K562 (cell line): Measurements from ENCODE around the gene SLC23A2.

ENCODE experiments used
- CCAR2 ChIP-seq: fragments of 200-400 bp; formaldehyde crosslinking; IDR thresholded peaks from 2 replicates; pipeline ENCODE4 v1.6.1; 2017; ENCODE audit warnings: mild to moderate bottlenecking, low read depth, low read length
- CREB1 ChIP-seq, 2 experiments: sonication (generic) in 1 of 2; formaldehyde crosslinking in 1 of 2; IDR thresholded peaks; 2 replicates each; pipeline versions ENCODE4 v1.6.1 to v1.8.0; 2012 to 2022; ENCODE audit warnings: inconsistent platforms in 1 of 2, mild to moderate bottlenecking in 1 of 2, missing genetic modification reagents in 1 of 2, moderate library complexity in 1 of 2
- EHMT2 ChIP-seq: fragments of 450-650 bp; IDR thresholded peaks from 2 replicates; pipeline ENCODE4 v1.6.1; 2018; ENCODE audit warnings: antibody characterized with exemption
- MXI1 ChIP-seq: IDR thresholded peaks from 2 replicates; pipeline ENCODE4 v1.6.1; 2011; ENCODE audit warnings: low read depth, mild to moderate bottlenecking, improper control_type of control experiment, low read length
- NFATC3 ChIP-seq: fragments of 450-650 bp; IDR thresholded peaks from 2 replicates; pipeline ENCODE4 v1.6.1; 2017; ENCODE audit warnings: mild to moderate bottlenecking
- ZNF431 ChIP-seq: sonication (generic); formaldehyde crosslinking; IDR thresholded peaks from 2 replicates; pipeline ENCODE4 v1.8.0; 2022; ENCODE audit warnings: mild to moderate bottlenecking, missing genetic modification reagents

DNA sequence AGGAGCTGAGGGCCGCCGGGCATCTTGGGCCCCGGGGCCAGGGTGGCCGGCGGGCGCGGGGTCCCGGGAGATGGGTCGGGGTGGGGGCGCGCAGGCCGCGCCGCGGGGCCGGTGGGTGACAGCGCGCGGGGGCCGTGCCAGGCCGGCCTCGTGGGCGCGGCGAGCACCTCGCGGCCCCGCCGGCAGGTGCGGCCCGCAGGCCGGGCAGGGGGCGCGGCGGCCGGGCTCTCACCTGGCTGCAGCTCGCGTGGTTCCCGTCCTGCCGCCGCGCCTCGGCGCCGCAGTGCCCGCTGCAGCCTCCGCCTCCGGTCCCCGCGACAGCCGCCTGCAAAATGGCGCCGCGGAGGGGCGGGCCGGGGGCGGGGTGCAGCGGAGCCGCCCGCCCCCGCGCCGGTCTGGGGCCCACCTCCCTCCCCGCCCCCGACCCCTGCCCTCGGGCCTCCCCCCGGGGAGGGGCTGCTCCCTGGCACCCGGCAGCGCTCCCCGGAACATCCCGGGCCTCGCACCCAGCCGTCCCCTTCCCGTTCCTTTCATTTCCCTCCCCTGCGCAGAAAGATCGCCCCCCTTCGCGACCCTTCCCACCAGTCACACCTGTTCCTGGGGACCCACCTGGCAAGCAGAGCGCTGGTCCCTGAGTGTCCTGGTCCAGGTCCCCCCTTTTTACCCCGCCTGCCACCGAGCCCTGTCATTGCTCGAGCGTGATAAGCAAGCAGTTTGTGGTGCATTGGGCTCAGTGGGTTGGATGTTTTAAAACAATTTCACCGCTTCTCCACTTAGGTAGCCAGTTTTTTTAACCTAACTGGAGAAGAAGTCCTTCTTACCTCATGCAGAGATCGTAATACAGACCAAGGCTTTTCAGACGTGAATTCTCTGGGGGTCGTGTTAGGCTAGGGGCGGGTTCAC, at the start of gene SLC23A2:
- TF ChIP-seq EHMT2 (no peak), NFATC3 (no peak), CREB1 (IDR thresholded peaks at IDR 0.05) (no peak), CREB1 (CRISPR knock-in tag; IDR thresholded peaks at IDR 0.05) (no peak), CCAR2 (no peak), MXI1 (no peak), ZNF431 (CRISPR knock-in tag) (no peak)
